Measurements from ENCODE around the gene ADCY10.
"Not testable (repeated sequence)": the region's sequence is repeated elsewhere in the genome, so short reads cannot be mapped to it uniquely, and the experiment has no call there.

Gene ADCY10

GRCh38 chr1:167865804-167866308, 48.1 kb downstream of the ADCY10 start:
- H3K36me3 ChIP-seq (ENCODE audit: insufficient read depth, low read length); H3K27me3 ChIP-seq (ENCODE audit: insufficient read depth, low read length); H3K27ac ChIP-seq (ENCODE audit: low read depth, low read length); H3K9ac ChIP-seq (ENCODE audit: low read depth, low read length); H3K4me3 ChIP-seq (ENCODE audit: low read length); H3K9me3 ChIP-seq (ENCODE audit: insufficient read depth, low read depth, low read length): not testable (repeated sequence)
- 97% methylated on average over 10 of the region's 10 CpGs for WGBS
- peaks cover 30% of the 10 kb centered on the region for H3K4me1 ChIP-seq (ENCODE audit: insufficient read depth, low read length)

GRCh38 chr1:167865193-167865592, 48.7 kb downstream of the ADCY10 start:
- H3K4me3 ChIP-seq (ENCODE audit: low read length); H3K27ac ChIP-seq (ENCODE audit: low read depth, low read length); H3K9me3 ChIP-seq (ENCODE audit: insufficient read depth, low read depth, low read length); H3K36me3 ChIP-seq (ENCODE audit: insufficient read depth, low read length); H3K27me3 ChIP-seq (ENCODE audit: insufficient read depth, low read length); H3K9ac ChIP-seq (ENCODE audit: low read depth, low read length): not testable (repeated sequence)
- peaks cover 26% of the 10 kb centered on the region for H3K4me1 ChIP-seq (ENCODE audit: insufficient read depth, low read length)

- WGBS = 94% methylated on average over 3 of the region's 6 CpGs
- H3K4me1 ChIP-seq (ENCODE audit: insufficient read depth, low read length) = peaks cover 19% of the 10 kb centered on the region
- no peak overlapping the region for H3K27ac ChIP-seq (ENCODE audit: low read depth, low read length)
- no peak overlapping the region for H3K9ac ChIP-seq (ENCODE audit: low read depth, low read length)
- H3K9me3 ChIP-seq (ENCODE audit: insufficient read depth, low read depth, low read length) = no peaks in the 10 kb centered on the region
- H3K36me3 ChIP-seq (ENCODE audit: insufficient read depth, low read length) = no peaks in the 10 kb centered on the region
- no peak overlapping the region for H3K4me3 ChIP-seq (ENCODE audit: low read length)
- H3K27me3 ChIP-seq (ENCODE audit: insufficient read depth, low read length) = no peaks in the 10 kb centered on the region
Measured at GRCh38 chr1:167864392-167865032, 49.4 kb downstream of the ADCY10 start.

GRCh38 chr1:167863921-167864279, 50.0 kb downstream of the ADCY10 start:
- WGBS = 98% methylated on average over 4 of the region's 5 CpGs
- no peak overlapping the region for H3K4me3 ChIP-seq (ENCODE audit: low read length)
- H3K27ac ChIP-seq (ENCODE audit: low read depth, low read length) = no peak overlapping the region

GRCh38 chr1:167863191-167863920, 50.6 kb downstream of the ADCY10 start:
- H3K27me3 ChIP-seq (ENCODE audit: insufficient read depth, low read length); H3K9me3 ChIP-seq (ENCODE audit: insufficient read depth, low read depth, low read length); H3K4me3 ChIP-seq (ENCODE audit: low read length); H3K36me3 ChIP-seq (ENCODE audit: insufficient read depth, low read length); H3K9ac ChIP-seq (ENCODE audit: low read depth, low read length); H3K27ac ChIP-seq (ENCODE audit: low read depth, low read length): not testable (repeated sequence)
- 90% methylated on average over 26 of the region's 26 CpGs for WGBS
- peaks cover 18% of the 10 kb centered on the region for H3K4me1 ChIP-seq (ENCODE audit: insufficient read depth, low read length)

More at GRCh38 chr1:167863921-167864279, 50.0 kb downstream of the ADCY10 start:
- no peak overlapping the region for H3K9ac ChIP-seq (ENCODE audit: low read depth, low read length)
- H3K36me3 ChIP-seq (ENCODE audit: insufficient read depth, low read length) = no peaks in the 10 kb centered on the region
- no peaks in the 10 kb centered on the region for H3K27me3 ChIP-seq (ENCODE audit: insufficient read depth, low read length)
- H3K9me3 ChIP-seq (ENCODE audit: insufficient read depth, low read depth, low read length) = no peaks in the 10 kb centered on the region
- H3K4me1 ChIP-seq (ENCODE audit: insufficient read depth, low read length) = peaks cover 18% of the 10 kb centered on the region

- Histone ChIP-seq H3K27ac (ENCODE audit: low read depth, low read length) (no peak overlapping the region), H3K36me3 (ENCODE audit: insufficient read depth, low read length) (no peaks in the 10 kb centered on the region), H3K27me3 (ENCODE audit: insufficient read depth, low read length) (no peaks in the 10 kb centered on the region), H3K9me3 (ENCODE audit: insufficient read depth, low read depth, low read length) (no peaks in the 10 kb centered on the region), H3K4me1 (ENCODE audit: insufficient read depth, low read length) (peaks cover 18% of the 10 kb centered on the region), H3K9ac (ENCODE audit: low read depth, low read length) (no peak overlapping the region), H3K4me3 (ENCODE audit: low read length) (no peak overlapping the region)
- WGBS = no CpG with 5 or more reads among the region's 1 CpG
Measured at GRCh38 chr1:167862432-167863076, 51.4 kb downstream of the ADCY10 start.

- peaks cover 23% of the 10 kb centered on the region for H3K4me1 ChIP-seq (ENCODE audit: insufficient read depth, low read length)
- H3K27ac ChIP-seq (ENCODE audit: low read depth, low read length) = no peak overlapping the region
- no peaks in the 10 kb centered on the region for H3K9me3 ChIP-seq (ENCODE audit: insufficient read depth, low read depth, low read length)
- H3K36me3 ChIP-seq (ENCODE audit: insufficient read depth, low read length) = no peaks in the 10 kb centered on the region
- H3K9ac ChIP-seq (ENCODE audit: low read depth, low read length) = no peak overlapping the region
- WGBS = 63% methylated on average over 8 of the region's 8 CpGs
- no peak overlapping the region for H3K4me3 ChIP-seq (ENCODE audit: low read length)
- no peaks in the 10 kb centered on the region for H3K27me3 ChIP-seq (ENCODE audit: insufficient read depth, low read length)
Measured at GRCh38 chr1:167861664-167862381, 52.1 kb downstream of the ADCY10 start.

- H3K4me3 ChIP-seq (ENCODE audit: low read length) = no peak overlapping the region
- H3K27ac ChIP-seq (ENCODE audit: low read depth, low read length) = no peak overlapping the region
- H3K27me3 ChIP-seq (ENCODE audit: insufficient read depth, low read length) = no peaks in the 10 kb centered on the region
- H3K9me3 ChIP-seq (ENCODE audit: insufficient read depth, low read depth, low read length) = no peaks in the 10 kb centered on the region
- H3K36me3 ChIP-seq (ENCODE audit: insufficient read depth, low read length) = no peaks in the 10 kb centered on the region
- H3K4me1 ChIP-seq (ENCODE audit: insufficient read depth, low read length) = peaks cover 32% of the 10 kb centered on the region
- no peak overlapping the region for H3K9ac ChIP-seq (ENCODE audit: low read depth, low read length)
Measured at GRCh38 chr1:167860231-167860923, 53.6 kb downstream of the ADCY10 start.

- Histone ChIP-seq H3K9me3 (ENCODE audit: insufficient read depth, low read depth, low read length) (no peaks in the 10 kb centered on the region), H3K27me3 (ENCODE audit: insufficient read depth, low read length) (no peaks in the 10 kb centered on the region), H3K9ac (ENCODE audit: low read depth, low read length) (no peak overlapping the region), H3K4me1 (ENCODE audit: insufficient read depth, low read length) (peaks cover 27% of the 10 kb centered on the region), H3K4me3 (ENCODE audit: low read length) (no peak overlapping the region), H3K36me3 (ENCODE audit: insufficient read depth, low read length) (no peaks in the 10 kb centered on the region), H3K27ac (ENCODE audit: low read depth, low read length) (no peak overlapping the region; the same call in 1 of the 2 replicates)
- WGBS = 53% methylated on average over 6 of the region's 7 CpGs
Measured at GRCh38 chr1:167856711-167857418, 57.1 kb downstream of the ADCY10 start.

GRCh38 chr1:167854184-167854583, 59.8 kb downstream of the ADCY10 start:
- Histone ChIP-seq H3K27me3 (ENCODE audit: insufficient read depth, low read length) (no peaks in the 10 kb centered on the region), H3K36me3 (ENCODE audit: insufficient read depth, low read length) (no peaks in the 10 kb centered on the region), H3K9me3 (ENCODE audit: insufficient read depth, low read depth, low read length) (no peaks in the 10 kb centered on the region), H3K4me1 (ENCODE audit: insufficient read depth, low read length) (peaks cover 19% of the 10 kb centered on the region), H3K9ac (ENCODE audit: low read depth, low read length) (no peak overlapping the region), H3K27ac (ENCODE audit: low read depth, low read length) (no peak overlapping the region), H3K4me3 (ENCODE audit: low read length) (no peak overlapping the region)
- 93% methylated on average over 5 of the region's 5 CpGs for WGBS
